ENCODE measurements around the gene PCDHGB3.

PCDHGB3 gene

GRCh38 chr5:141349917-141350619, 20.0 kb upstream of the PCDHGB3 start, which contains the start of gene PCDHGB1:
PCDHGB1 (plus strand) TSS chr5:141350099; CDS start chr5:141350261, 162 bp downstream.
- no peak for TF ChIP-seq CTCF (conservative IDR thresholded peaks at IDR 0.05; ENCODE audit: low read depth, low read length)
- Histone ChIP-seq H3K4me3 (IDR thresholded peaks at IDR 0.05; ENCODE audit: insufficient read depth, low read depth, low read length) (no peak within 1 kb of the TSS), H3K9ac (no peak within 1 kb of the TSS), H3K27ac (no peak within 1 kb of the TSS), H4K20me1 (ENCODE audit: insufficient read depth) (no peaks in the 10 kb centered on the region), H2AFZ (ENCODE audit: low read depth) (no peak within 1 kb of the TSS), H3K4me1 (ENCODE audit: low read depth, poor library complexity, severe bottlenecking) (no peaks in the 10 kb centered on the region), H3K27me3 (ENCODE audit: insufficient read depth, low read depth) (no peaks in the 10 kb centered on the region), H3K4me2 (no peak within 1 kb of the TSS), H3K36me3 (ENCODE audit: insufficient read depth) (no peaks in the 10 kb centered on the region), H3K79me2 (ENCODE audit: insufficient read depth, low read depth) (no peaks in the 10 kb centered on the region)

GRCh38 chr5:141351591-141351990, 18.5 kb upstream of the PCDHGB3 start:
- Histone ChIP-seq H3K4me3 (IDR thresholded peaks at IDR 0.05; ENCODE audit: insufficient read depth, low read depth, low read length) (no peak overlapping the region), H4K20me1 (ENCODE audit: insufficient read depth) (no peaks in the 10 kb centered on the region), H3K36me3 (ENCODE audit: insufficient read depth) (no peaks in the 10 kb centered on the region), H3K4me1 (ENCODE audit: low read depth, poor library complexity, severe bottlenecking) (no peaks in the 10 kb centered on the region), H3K79me2 (ENCODE audit: insufficient read depth, low read depth) (no peaks in the 10 kb centered on the region), H3K9ac (no peak overlapping the region), H3K27ac (no peak overlapping the region), H3K4me2 (no peak overlapping the region), H2AFZ (ENCODE audit: low read depth) (no peak overlapping the region), H3K27me3 (ENCODE audit: insufficient read depth, low read depth) (no peaks in the 10 kb centered on the region)
- TF ChIP-seq CTCF (conservative IDR thresholded peaks at IDR 0.05; ENCODE audit: low read depth, low read length) = no peak

GRCh38 chr5:141354900-141355469, 15.1 kb upstream of the PCDHGB3 start, which contains the start of gene PCDHGA4:
PCDHGA4 (plus strand) TSS chr5:141355021; CDS start chr5:141355108, 87 bp downstream.
- Histone ChIP-seq H3K27me3 (ENCODE audit: insufficient read depth, low read depth) (no peaks in the 10 kb centered on the region), H3K79me2 (ENCODE audit: insufficient read depth, low read depth) (no peaks in the 10 kb centered on the region), H2AFZ (ENCODE audit: low read depth) (no peak within 1 kb of the TSS), H3K36me3 (ENCODE audit: insufficient read depth) (no peaks in the 10 kb centered on the region), H3K9ac (no peak within 1 kb of the TSS), H3K4me1 (ENCODE audit: low read depth, poor library complexity, severe bottlenecking) (no peaks in the 10 kb centered on the region), H3K4me3 (IDR thresholded peaks at IDR 0.05; ENCODE audit: insufficient read depth, low read depth, low read length) (no peak within 1 kb of the TSS), H4K20me1 (ENCODE audit: insufficient read depth) (no peaks in the 10 kb centered on the region), H3K27ac (no peak within 1 kb of the TSS), H3K4me2 (no peak within 1 kb of the TSS)
- peak; percentile 66 for TF ChIP-seq CTCF (conservative IDR thresholded peaks at IDR 0.05; ENCODE audit: low read depth, low read length)

- Histone ChIP-seq H3K4me3 (IDR thresholded peaks at IDR 0.05; ENCODE audit: insufficient read depth, low read depth, low read length) (no peak overlapping the region), H4K20me1 (ENCODE audit: insufficient read depth) (no peaks in the 10 kb centered on the region), H3K9ac (no peak overlapping the region), H3K27ac (no peak overlapping the region), H3K4me1 (ENCODE audit: low read depth, poor library complexity, severe bottlenecking) (no peaks in the 10 kb centered on the region), H2AFZ (ENCODE audit: low read depth) (no peak overlapping the region), H3K27me3 (ENCODE audit: insufficient read depth, low read depth) (no peaks in the 10 kb centered on the region), H3K79me2 (ENCODE audit: insufficient read depth, low read depth) (no peaks in the 10 kb centered on the region), H3K4me2 (no peak overlapping the region), H3K36me3 (ENCODE audit: insufficient read depth) (no peaks in the 10 kb centered on the region)
- no peak for TF ChIP-seq CTCF (conservative IDR thresholded peaks at IDR 0.05; ENCODE audit: low read depth, low read length)
Observed at GRCh38 chr5:141355641-141356040, 14.4 kb upstream of the PCDHGB3 start.
